Mucosa of stomach (tissue), 1 donor: ENCODE data around the gene MYB.
"Not testable (repeated sequence)": the region's sequence is repeated elsewhere in the genome, so short reads cannot be mapped to it uniquely, and the experiment has no call there.

Experiments used
- H3K27me3 ChIP-seq: one replicate; pipeline ENCODE4 v1.7.0; 2013; ENCODE audit warnings: mild to moderate bottlenecking, low read length; ENCODE audit not compliant: control insufficient read depth, insufficient read depth
- H3K36me3 ChIP-seq: one replicate; pipeline ENCODE4 v1.7.0; 2013; ENCODE audit warnings: low read length; ENCODE audit not compliant: control insufficient read depth, insufficient read depth
- H3K4me1 ChIP-seq: one replicate; pipeline ENCODE4 v1.7.0; 2013; ENCODE audit warnings: mild to moderate bottlenecking, low read length; ENCODE audit not compliant: control insufficient read depth, insufficient read depth
- H3K4me3 ChIP-seq: one replicate; pipeline ENCODE4 v1.7.0; 2013; ENCODE audit warnings: low read length
- H3K9ac ChIP-seq: one replicate; pipeline ENCODE4 v1.7.0; 2013; ENCODE audit warnings: mild to moderate bottlenecking, low read length, moderate library complexity
- H3K9me3 ChIP-seq: one replicate; pipeline ENCODE4 v1.7.0; 2013; ENCODE audit warnings: mild to moderate bottlenecking, low read length, moderate library complexity; ENCODE audit not compliant: control insufficient read depth
- donor health status: Pancreatic carcinoma.

Gene MYB

GRCh38 chr6:135180542-135181332 is at the start of gene MYB:
MYB (plus strand) TSS chr6:135181308; CDS start chr6:135181514, 206 bp downstream.
- Histone ChIP-seq H3K36me3 (no peaks in the 10 kb centered on the region), H3K4me1 (no peaks in the 10 kb centered on the region), H3K9ac (peak within 1 kb of the TSS; percentile 66), H3K27me3 (peaks cover 12% of the 10 kb centered on the region), H3K4me3 (peak within 1 kb of the TSS; percentile 53), H3K9me3 (no peaks in the 10 kb centered on the region)

- H3K36me3 ChIP-seq = no peaks in the 10 kb centered on the region
- H3K9me3 ChIP-seq = no peaks in the 10 kb centered on the region
- H3K27me3 ChIP-seq = no peaks in the 10 kb centered on the region
- H3K4me3 ChIP-seq = no peak overlapping the region
- no peaks in the 10 kb centered on the region for H3K4me1 ChIP-seq
- H3K9ac ChIP-seq = no peak overlapping the region
These were observed 48.3 kb upstream of the MYB start for GRCh38 chr6:135132776-135133175.

GRCh38 chr6:135135835-135136234 is 45.3 kb upstream of the MYB start:
- Histone ChIP-seq H3K4me3 (no peak overlapping the region), H3K36me3 (no peaks in the 10 kb centered on the region), H3K9ac (no peak overlapping the region), H3K4me1 (no peaks in the 10 kb centered on the region), H3K9me3 (no peaks in the 10 kb centered on the region), H3K27me3 (no peaks in the 10 kb centered on the region)

GRCh38 chr6:135137826-135138225 is 43.3 kb upstream of the MYB start:
- Histone ChIP-seq H3K27me3 (no peaks in the 10 kb centered on the region), H3K9ac (no peak overlapping the region), H3K4me1 (no peaks in the 10 kb centered on the region), H3K4me3 (no peak overlapping the region), H3K9me3 (no peaks in the 10 kb centered on the region), H3K36me3 (no peaks in the 10 kb centered on the region)

- no peak overlapping the region for H3K4me3 ChIP-seq
- H3K36me3 ChIP-seq = no peaks in the 10 kb centered on the region
- peaks cover 7% of the 10 kb centered on the region for H3K4me1 ChIP-seq
- H3K27me3 ChIP-seq = no peaks in the 10 kb centered on the region
- no peak overlapping the region for H3K9ac ChIP-seq
- no peaks in the 10 kb centered on the region for H3K9me3 ChIP-seq
These were observed 39.9 kb upstream of the MYB start for GRCh38 chr6:135141182-135141581.

- Histone ChIP-seq H3K4me3 (no peak overlapping the region), H3K4me1 (peaks cover 7% of the 10 kb centered on the region), H3K9me3 (no peaks in the 10 kb centered on the region)
These were observed 39.4 kb upstream of the MYB start for GRCh38 chr6:135141728-135142127.

GRCh38 chr6:135142232-135142631 is 38.9 kb upstream of the MYB start:
- H3K9me3 ChIP-seq, H3K36me3 ChIP-seq, H3K27me3 ChIP-seq, H3K4me3 ChIP-seq, H3K4me1 ChIP-seq, H3K9ac ChIP-seq: not testable (repeated sequence)

More at GRCh38 chr6:135141728-135142127, 39.4 kb upstream of the MYB start:
- no peaks in the 10 kb centered on the region for H3K36me3 ChIP-seq
- no peaks in the 10 kb centered on the region for H3K27me3 ChIP-seq
- H3K9ac ChIP-seq = no peak overlapping the region

GRCh38 chr6:135144673-135145062 is 36.4 kb upstream of the MYB start:
- no peaks in the 10 kb centered on the region for H3K36me3 ChIP-seq
- H3K4me3 ChIP-seq = no peak overlapping the region
- no peaks in the 10 kb centered on the region for H3K9me3 ChIP-seq
- H3K9ac ChIP-seq = no peak overlapping the region
- no peaks in the 10 kb centered on the region for H3K27me3 ChIP-seq
- peaks cover 7% of the 10 kb centered on the region for H3K4me1 ChIP-seq

GRCh38 chr6:135145063-135145800 is 35.9 kb upstream of the MYB start:
- no peaks in the 10 kb centered on the region for H3K9me3 ChIP-seq
- H3K4me3 ChIP-seq = no peak overlapping the region
- peaks cover 7% of the 10 kb centered on the region for H3K4me1 ChIP-seq
- H3K9ac ChIP-seq = peak overlapping the region; percentile 52
- H3K27me3 ChIP-seq = no peaks in the 10 kb centered on the region
- no peaks in the 10 kb centered on the region for H3K36me3 ChIP-seq

- no peak overlapping the region for H3K9ac ChIP-seq
These were observed 34.8 kb upstream of the MYB start for GRCh38 chr6:135146162-135146934.

GRCh38 chr6:135147637-135148592 is 33.2 kb upstream of the MYB start:
- H3K4me3 ChIP-seq = no peak overlapping the region
- peaks cover 7% of the 10 kb centered on the region for H3K4me1 ChIP-seq
- no peaks in the 10 kb centered on the region for H3K9me3 ChIP-seq
- H3K9ac ChIP-seq = no peak overlapping the region
- H3K27me3 ChIP-seq = no peaks in the 10 kb centered on the region
- H3K36me3 ChIP-seq = no peaks in the 10 kb centered on the region

More at GRCh38 chr6:135146162-135146934, 34.8 kb upstream of the MYB start:
- no peaks in the 10 kb centered on the region for H3K9me3 ChIP-seq
- H3K27me3 ChIP-seq = no peaks in the 10 kb centered on the region
- peaks cover 7% of the 10 kb centered on the region for H3K4me1 ChIP-seq
- H3K4me3 ChIP-seq = no peak overlapping the region
- no peaks in the 10 kb centered on the region for H3K36me3 ChIP-seq
